ENCODE data around the gene CFI.

CFI gene

DNA sequence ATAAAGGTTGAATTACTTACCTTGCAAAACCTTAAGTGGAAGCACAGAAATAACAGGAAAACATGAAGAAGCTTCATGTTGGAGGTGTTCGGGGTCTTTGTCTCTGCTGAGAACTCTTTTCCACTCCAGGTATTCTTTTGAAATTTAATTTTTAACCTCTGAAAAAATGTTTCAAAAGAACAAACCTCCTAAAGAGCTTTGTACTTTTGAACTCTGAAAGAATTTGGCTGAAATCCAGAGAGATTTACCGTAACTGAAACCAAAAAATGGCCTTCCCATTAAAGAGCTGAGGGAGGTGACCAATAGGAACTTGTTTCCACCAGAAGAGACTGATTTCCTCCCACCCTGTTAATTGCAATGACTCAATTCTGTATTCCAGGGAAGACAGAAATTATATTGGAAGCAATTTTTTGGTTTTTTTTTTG, at the start of gene CFI:
CFI (minus strand) TSS at position 105 of the 425 bp plus-strand sequence; CDS start at position 77, 28 bp downstream.
- no peak for DNase-seq

DNA sequence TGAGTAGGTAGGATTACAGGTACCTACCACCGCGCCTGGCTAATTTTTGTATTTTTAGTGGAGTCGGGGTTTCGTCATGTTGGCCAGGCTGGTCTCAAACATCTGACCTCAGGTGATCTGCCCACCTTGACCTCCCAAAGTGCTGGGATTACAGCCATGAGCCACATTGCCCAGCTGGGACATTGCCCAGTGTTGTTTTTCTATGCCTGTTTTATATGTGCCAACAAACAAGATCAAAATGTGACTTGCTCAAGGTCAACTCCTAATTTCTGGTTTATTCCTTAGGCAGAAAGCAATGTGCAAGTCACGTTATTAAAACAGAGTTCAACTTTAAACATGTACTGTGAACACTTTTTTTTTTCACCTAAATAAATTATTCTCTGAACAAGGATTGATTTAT, 48.8 kb upstream of the CFI start:
- DNase-seq: no peak

DNA sequence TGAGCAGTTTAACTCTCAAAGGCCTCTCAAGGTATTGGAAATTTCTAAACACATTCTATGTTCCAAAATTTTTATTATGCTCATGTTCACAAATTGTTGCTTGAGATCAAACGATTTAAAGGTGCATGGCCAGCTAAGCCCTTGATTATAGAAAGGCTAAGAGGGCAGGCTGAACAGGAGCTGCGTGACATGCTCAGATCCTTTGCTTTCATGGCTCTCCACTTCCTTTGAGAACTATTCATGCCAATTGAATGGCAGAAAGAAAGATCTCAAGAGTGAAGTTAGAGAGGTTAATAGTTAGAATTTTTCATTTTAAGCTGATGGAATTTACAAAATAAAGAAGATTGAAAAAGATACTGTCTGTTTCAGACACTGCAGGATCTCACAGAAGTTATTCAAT, 46.7 kb upstream of the CFI start:
- no peak for DNase-seq

DNA sequence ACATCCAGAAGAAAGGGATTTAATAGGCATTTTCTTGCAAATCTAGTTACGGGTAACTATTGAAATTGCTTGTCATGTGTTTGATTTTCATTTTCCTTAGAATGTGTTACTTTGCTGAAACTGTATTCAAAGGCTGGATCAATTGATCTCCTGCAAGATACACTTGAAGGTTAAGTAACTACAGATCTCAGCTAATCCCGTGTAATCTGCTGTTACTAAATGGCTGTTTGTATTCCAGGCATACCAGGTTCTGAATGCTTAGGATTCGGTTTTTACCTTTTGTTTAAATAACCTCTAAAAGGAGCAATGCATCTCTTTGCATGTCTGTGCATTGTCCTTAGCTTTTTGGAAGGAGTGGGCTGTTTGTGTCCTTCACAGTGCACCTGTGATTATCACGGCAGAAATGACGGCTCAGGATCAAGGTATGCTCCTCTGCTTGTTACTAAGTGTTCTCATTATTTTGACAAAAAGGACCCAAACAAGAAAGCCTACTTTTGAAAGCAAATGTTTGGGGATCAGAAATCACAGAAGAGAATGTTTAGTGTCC, 46.2 kb upstream of the CFI start, which contains the start of gene LRIT3:
LRIT3 (plus strand) TSS at position 212 of the 547 bp plus-strand sequence; CDS start at position 307, 95 bp downstream.
- no peak for DNase-seq

DNA sequence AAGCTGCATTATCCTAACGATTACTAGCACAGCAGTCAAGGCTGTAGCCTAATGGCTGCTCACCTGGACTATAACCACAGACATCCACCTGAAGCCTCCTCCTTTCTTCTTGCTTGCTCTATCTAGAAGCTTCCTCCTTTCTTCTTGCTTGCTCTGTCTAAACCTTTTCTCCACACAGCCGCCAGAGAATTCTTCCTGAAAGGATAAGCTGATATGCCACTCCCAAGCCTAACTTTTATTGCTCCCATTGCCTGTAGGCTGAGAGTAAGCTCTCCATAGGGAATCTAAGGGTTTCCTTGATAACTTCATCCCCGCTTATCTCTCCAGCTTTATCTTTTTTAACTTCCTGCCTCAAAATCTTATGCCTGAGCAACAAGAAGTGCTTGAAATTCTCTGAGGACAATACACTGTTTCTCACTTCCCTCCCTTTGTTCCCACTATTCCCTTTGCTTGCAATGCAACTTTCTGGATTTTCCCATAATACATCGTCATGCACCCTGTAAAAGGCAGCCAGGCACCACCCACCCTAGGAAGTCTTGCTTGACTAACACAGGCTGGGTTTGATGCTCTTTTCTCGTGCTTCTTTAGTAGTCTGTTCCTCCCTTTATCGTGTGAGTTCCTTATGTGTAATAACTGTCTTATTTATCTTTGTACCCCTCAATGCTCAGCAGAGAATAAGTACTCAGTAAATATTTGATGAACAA, 44.7 kb upstream of the CFI start:
- DNase-seq: no peak

- no peak for DNase-seq
These were observed 35.2 kb upstream of the CFI start for GRCh38 chr4:109836985-109837384.

DNA sequence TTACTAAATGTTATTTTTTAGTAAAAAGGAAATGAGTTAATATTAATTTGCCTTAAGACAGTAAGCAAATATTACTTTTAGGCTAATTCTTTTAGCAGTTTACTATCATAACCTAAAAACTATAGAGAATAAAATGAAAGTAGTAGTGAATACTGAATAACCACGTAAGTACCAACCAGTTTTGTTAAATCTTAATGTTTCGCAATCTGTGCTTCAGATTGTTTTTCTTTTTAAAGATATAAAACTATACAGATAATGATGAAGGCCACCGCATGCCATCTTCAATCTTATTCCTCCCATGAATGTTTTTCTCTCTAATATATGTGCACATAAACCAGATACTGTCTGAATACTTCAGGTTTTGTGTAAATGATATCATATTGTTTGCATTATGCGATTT, 32.0 kb upstream of the CFI start:
- DNase-seq: no peak

- DNase-seq: no peak
These were observed 25.9 kb upstream of the CFI start, which contains the start of gene RRH for GRCh38 chr4:109827672-109828071. RRH (plus strand) TSS chr4:109827972; CDS start chr4:109828028, 56 bp downstream.

DNA sequence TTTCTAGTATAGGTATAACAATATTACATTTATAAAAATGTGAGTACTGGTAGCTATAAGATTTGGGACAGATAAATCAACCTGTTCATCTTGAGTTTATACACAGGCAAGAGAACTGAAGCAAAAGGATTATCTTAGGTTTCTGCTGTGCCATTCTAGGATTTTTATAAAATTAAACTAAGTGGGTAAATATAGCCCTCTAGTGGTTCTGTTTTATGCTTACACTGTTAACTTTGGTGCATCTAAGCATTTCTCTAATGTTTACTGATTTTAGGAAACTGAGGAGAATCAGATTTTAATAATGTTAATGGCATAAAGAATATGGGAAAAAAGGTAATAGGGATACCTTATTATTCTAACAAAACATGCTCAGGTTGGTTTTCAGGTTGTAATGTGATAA, 24.9 kb upstream of the CFI start:
- peak; percentile 55 to 65 for DNase-seq

DNA sequence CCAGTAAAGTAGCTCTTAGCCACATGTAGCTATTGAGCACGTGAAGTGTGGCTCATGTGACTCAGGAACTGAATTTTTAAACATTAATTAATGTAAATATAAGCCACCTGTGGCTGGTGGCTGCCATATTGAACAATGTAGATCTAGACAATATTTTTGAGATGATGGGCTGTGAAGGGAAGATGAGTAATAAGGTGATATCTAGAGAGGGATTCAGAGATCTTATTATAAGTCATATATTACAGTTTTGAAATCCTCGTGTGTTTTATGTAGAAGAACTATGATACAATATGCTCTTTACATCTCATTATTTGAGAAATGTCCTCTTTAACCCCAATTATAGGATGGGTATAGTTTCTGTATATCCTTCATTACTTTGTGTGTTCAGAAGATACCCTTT, 19.4 kb upstream of the CFI start:
- DNase-seq: no peak

DNA sequence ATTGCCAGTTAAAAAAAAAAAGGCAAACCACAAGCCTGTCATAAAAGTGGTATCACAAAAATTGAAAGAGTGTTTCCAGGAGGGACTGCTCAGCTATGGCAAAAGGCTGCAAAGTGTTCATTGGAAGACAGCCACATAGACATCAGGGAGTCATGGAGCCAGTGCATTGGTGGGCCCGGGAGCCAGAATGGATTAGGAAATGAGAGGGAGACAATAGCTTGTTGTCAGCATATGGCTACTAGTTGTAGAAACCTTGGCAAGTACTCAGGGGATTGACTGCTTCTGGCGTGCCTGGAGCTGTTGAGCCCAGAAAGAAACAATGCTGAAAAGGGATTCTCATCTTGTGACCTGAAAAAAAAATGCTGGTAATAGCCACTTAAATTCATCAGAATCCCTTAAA, 18.8 kb upstream of the CFI start:
- no peak for DNase-seq

GRCh38 chr4:109818268-109818667, 16.5 kb upstream of the CFI start:
- no peak for DNase-seq

DNA sequence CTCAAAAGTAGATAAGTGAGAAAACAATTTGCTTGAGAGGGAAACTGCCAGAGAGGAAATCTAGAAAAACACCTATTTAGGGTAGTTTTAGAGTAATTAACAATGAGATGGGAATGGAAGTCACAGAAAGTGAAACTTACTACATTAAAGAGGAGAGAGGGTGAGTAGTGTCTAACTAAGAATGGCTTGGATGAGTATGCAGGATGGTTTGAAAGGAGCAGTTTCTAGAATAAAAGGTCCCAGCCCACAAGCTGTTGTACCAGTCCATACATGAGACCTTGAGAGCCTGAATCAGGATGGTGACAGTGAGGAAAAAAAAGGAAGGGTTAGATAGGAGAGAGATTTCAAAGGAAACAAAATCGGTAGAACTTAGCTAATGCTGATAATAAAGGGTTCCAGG, 15.1 kb upstream of the CFI start:
- no peak for DNase-seq

- no peak for DNase-seq
These were observed 14.3 kb upstream of the CFI start for GRCh38 chr4:109816082-109816442.

DNA sequence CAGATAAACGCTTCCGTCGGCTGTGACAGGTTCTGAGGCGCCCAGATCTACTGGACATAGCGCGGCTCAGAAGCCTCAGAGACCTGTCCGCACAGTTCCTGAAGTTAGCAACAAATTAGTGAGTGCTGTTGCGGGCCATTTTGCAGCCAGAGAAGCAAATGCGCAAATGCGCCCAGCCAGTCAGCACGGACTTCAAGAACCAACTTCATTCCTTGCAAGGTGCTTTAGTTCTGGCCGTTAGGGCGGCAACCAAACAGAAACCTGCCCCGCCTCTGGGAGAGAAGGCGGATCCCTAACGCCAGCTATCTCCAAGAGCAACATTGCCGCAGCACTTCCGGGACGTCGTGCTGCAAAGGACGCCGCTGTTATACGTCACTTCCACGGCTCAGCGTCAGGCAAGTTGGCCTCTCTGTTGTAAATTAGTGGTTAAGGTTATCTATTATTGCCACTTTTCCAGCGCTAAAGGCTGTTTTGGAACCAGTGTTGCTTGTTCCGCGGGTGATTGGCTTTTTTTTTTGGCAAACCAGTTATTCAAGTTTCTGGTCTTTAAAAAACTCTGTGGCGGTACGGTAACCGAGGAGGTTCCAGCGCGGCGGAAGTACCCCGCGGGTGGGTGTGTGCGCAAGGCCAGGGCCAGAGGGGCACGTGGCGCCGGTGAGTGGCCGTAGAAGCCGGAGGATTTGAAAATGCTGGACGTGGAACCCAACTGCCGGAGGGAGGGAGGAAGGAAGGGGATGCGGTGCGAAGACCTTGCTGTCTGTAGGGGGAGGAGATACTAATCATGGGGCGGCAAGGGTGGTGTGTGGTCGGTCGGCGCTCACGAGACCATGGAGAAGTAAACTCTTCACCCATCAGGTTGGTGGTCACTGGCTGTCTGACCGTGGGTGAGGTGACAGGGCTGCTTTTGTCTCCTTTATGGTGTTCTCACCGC, 13.6 kb upstream of the CFI start, which contains the start of gene GAR1:
GAR1 (plus strand) TSS at position 612 of the 931 bp plus-strand sequence. CDS start 403 bp downstream, outside the sequence.
- DNase-seq: peak; percentile 94 to 96

DNA sequence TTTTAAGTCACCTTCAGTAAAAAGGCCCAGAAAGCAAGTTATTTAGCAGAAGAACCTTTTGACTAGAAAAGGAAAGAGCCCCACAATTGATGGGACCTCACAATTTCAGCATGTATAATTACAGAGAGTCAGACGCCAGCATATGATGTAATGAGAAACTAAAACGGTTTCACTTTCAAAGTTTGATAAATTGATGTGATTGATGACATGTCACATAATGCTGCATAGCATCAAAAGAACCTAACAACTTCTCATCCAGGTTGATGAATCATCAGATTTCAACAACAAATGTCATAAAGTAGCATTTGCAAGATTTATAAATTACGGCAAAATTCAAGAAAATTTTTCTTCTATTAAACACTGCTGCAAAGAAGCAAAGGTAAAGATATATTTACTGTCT, 9.9 kb upstream of the CFI start:
- no peak for DNase-seq

DNA sequence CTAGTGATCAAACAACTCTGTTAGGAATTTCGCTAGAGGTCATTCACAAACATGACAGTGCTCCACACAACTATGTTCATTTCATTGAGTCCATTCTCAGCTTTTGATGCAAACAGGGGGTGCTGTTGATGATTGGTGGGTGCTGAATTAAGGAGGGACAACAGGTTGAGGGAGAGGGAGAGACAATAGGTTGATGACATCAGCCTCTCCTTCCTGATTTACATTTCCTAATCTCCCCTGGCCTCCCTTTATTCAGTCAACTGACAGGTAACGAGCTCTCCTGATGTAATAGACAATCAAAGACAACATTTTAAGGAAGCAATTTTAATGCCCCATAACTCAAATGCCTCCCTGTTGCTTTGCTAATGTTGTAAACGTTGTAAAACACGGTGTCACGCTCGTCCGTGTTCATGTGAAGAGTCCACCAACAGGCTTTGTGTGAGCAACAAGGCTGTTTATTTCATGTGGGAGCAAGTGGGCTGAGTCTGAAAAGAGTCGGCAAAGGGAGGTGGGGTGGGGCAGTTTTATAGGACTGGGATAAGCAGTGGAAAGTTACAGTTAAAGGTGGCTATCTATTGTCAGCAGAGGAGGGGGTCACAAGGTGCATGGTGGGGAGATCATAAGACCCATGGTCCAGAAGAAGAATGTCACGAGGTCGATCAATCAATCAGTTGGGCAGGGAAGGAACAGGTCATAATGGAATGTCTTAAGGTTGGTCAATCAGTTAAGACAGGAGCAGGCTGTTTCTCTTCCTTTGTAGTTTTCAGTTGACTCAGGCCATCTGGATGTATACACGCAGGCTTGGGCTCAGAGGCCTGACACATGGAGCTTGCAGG, 9.0 kb upstream of the CFI start:
- DNase-seq: no peak

- no peak for DNase-seq
These were observed 7.9 kb upstream of the CFI start for GRCh38 chr4:109809655-109810054.

DNA sequence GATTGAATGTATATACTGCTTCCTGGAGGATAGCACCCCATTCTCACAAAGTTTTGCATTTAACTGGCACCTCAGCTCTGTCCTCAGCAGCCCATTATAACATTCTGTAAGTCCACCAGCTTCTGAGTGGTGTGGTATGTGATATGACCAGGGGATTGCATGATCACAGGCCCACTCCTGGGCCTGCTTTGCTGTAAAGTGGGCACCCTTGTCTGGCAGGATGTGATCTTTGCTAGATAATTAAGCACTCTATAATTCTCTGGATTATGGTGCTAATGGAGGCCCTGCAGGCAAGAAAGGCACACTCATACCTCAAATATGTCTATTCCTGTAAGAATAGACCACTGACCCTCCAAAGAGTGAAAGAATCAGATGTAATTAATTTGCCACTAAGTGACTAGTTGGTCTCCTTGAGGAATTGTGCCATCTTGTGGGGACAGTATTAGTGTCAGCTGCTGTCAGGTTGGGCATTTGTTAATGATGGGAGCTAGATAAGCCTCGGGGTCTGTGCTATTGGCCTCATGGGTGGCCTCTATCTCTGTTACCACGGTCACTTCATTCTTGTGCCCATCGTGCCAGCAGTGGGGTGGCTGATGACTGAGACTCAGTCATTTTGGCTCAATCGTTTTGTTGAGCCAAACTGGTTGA, 2.2 kb upstream of the CFI start:
- peak; percentile 48 to 60 for DNase-seq

GRCh38 chr4:109801099-109801789, 555 bp downstream of the CFI start:
- DNase-seq: no peak

DNA sequence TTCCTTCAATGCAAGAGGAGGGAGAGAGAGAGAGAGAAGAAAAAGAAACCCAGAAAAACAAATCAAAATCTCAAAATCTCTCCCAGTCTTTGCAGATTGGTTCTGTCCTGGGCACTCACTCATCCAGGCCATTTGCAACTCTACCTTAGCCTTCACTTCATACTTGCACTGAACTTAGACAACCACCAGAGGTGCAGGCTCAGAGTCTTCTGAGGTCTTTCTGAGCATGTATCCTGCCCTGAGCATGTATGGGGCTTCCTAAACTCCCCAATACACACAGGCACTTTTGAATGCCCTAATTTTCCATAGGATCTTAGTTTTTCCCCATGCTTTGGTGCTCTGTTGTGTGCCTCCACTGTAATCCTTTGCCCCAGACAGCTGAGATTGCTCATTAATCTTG, 2.9 kb downstream of the CFI start:
- DNase-seq: no peak
